ENCODE measurements around the gene URI1.
"Not testable (repeated sequence)": the region's sequence is repeated elsewhere in the genome, so short reads cannot be mapped to it uniquely, and the experiment has no call there.

Gene URI1

DNA sequence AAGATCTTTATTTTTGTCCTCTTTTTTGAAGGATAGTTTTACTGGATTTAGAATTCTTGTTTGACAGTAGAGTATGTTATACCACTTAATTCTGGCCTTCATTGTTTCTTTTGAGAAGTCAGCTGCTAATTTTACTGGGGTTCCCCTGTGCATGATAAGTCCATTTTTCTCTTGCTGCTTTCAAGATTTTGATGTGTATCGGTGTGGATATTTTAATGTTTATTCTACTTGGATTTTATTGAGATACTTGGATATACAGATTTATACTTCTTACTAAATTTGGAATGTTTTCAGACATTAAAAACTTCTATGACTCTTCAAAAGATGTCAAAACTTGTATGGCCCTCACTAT, 86.9 kb downstream of the URI1 start:
- CTCF ChIA-PET: interaction anchor here (1.6 to 1.7 kb wide), 2 partner anchors 17 to 53 kb away, joined by 4 to 5 read pairs; no protein-coding TSS in a partner anchor

DNA sequence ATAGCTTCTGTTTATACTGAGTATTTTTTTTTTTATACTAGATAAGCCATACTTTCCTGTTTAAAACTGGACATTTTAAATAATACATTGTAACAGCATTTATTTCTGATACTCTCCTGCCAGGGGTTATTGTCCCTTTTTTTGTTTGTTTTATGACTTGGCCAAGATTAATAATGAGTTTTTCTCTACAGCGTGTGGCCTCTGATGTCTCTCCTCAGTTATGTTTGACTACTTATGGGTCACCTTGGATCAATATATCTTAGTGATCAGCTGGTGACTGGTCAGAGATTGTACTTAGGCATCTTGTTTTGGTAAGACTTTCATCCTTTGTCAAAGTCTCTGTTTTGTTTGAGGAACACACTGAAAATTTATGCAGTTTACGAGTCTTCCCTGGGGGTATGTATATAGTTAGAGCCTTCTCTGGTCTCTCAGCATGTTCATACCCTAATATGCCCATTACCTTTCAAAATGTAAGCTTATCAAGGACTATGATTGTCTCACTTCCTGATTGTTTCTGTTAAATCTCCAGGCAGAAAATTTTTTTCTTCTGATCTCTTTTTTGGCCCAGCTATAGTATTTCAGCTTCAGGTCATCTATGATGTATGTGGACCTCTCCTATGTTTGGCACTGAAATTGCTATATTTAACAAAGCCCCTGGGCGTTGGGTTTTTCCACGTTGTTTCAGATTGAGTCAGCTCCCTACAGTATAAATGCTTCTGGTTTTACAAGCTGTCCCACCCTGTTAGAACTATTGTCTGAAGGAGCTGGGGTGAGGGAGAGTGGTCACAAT, 87.9 kb downstream of the URI1 start:
- DNase-seq (ENCODE audit: extremely low spot score): peak; percentile 30
- TF ChIP-seq, protein P1, sequence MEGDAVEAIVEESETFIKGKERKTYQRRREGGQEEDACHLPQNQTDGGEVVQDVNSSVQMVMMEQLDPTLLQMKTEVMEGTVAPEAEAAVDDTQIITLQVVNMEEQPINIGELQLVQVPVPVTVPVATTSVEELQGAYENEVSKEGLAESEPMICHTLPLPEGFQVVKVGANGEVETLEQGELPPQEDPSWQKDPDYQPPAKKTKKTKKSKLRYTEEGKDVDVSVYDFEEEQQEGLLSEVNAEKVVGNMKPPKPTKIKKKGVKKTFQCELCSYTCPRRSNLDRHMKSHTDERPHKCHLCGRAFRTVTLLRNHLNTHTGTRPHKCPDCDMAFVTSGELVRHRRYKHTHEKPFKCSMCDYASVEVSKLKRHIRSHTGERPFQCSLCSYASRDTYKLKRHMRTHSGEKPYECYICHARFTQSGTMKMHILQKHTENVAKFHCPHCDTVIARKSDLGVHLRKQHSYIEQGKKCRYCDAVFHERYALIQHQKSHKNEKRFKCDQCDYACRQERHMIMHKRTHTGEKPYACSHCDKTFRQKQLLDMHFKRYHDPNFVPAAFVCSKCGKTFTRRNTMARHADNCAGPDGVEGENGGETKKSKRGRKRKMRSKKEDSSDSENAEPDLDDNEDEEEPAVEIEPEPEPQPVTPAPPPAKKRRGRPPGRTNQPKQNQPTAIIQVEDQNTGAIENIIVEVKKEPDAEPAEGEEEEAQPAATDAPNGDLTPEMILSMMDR (IDR thresholded peaks at IDR 0.05; ENCODE audit: control extremely low read depth, extremely low read depth, low read depth, missing control alignments): no peak
- CTCF ChIA-PET: interaction anchor here (1.4 to 1.7 kb wide), 4 partner anchors 16 to 54 kb away, joined by 3 to 5 read pairs (median 4); no protein-coding TSS in a partner anchor
- POLR2A ChIA-PET: interaction anchor here (0.6 kb wide), 1 partner anchor 21 kb away, joined by 3 read pairs; no protein-coding TSS in a partner anchor

More for the DNA sequence above, 86.9 kb downstream of the URI1 start:
- DNase-seq (ENCODE audit: extremely low spot score): no peak
- TF ChIP-seq, protein P1 (IDR thresholded peaks at IDR 0.05; ENCODE audit: control extremely low read depth, extremely low read depth, low read depth, missing control alignments): no peak
- POLR2A ChIA-PET: no interaction called here

DNA sequence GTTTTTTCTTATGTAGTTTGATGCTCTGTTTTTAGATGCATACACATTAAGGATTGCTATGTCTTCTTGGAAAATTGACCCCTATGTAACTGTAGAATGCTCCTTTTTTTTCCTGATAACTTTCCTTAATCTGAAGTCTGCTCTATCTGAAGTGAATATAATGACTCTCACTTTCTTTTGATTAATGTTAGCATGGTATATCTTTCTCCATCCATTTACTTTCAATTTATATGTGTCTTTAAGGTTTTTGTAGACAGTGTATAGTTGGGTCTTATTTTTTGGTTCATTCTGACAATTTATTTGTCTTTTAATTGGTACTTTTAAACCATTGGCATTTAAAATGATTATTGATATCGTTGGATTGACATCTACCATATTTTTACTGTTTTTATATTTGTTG, 92.3 kb downstream of the URI1 start:
- TF ChIP-seq, protein P1 (IDR thresholded peaks at IDR 0.05; ENCODE audit: control extremely low read depth, extremely low read depth, low read depth, missing control alignments): no peak
- POLR2A ChIA-PET: no interaction called here
- CTCF ChIA-PET: interaction anchor here (1.3 to 1.4 kb wide), 2 partner anchors 8 to 23 kb away, joined by 3 to 5 read pairs; no protein-coding TSS in a partner anchor
- DNase-seq (ENCODE audit: extremely low spot score): no peak

DNA sequence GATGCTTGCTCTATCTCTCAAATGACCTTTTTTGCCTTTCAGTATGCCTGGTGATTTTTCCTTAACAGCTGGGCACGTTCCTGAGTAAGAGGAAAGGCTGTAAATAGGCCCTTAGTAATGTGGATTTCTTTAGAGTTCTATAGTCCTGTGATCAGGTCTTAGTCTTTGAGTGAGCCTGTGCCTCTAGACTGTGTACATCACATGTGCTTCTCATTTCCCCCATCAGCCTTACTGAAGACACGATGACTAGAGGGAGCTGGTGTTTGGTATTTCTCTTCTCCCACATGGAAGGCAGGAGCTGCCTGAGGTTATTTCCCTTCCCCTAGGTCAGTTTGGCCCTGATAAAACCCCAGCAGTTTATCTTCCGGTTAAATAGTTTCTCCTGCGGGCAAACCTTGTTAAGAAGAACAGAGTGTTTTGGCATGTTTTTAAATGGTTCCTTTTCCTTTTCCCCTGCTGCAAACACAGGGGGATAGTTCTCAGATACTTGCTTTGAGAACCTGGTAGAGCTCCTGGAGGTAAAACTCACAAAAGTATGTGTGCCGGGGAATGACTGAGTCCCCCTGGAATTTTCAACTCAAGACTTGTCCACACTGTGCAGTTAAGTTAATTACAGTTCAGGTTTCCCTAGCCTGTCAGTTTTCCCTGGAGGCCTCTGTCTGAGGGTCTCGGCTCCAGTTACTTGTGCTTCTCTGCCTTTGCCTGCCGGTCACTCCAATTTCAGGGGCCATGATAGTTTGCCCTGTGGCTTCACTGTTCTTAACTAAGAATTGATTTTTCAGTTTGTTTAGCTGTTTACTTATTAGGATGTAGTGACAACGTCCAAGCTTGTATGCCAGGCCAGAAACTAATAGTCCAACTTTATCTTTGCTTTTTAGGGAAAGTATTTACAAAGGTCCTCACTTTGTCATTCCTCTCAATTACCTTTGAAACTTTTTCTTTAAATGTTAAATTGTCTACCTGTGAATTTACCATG, 94.4 kb downstream of the URI1 start:
- DNase-seq (ENCODE audit: extremely low spot score): no peak
- CTCF ChIA-PET: interaction anchor here (2.6 kb wide), 1 partner anchor 10 kb away, joined by 11 read pairs; no protein-coding TSS in a partner anchor
- POLR2A ChIA-PET: no interaction called here
- TF ChIP-seq, protein P1 (IDR thresholded peaks at IDR 0.05; ENCODE audit: control extremely low read depth, extremely low read depth, low read depth, missing control alignments): no peak

DNA sequence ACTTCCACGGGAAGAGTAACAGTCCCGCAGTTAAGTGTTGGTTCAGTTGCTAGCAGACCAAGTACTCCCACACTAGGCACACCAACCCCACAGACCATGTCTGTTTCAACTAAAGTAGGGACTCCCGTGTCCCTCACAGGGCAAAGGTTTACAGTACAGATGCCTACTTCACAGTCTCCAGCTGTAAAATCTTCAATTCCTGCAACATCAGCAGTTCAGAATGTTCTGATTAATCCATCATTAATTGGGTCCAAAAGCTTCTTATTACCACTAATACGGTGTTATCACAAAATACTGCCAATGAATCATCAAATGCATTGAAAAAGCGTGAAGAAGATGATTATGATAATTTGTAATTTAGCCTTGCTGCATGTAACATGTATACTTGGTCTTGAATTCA, 95.8 kb downstream of the URI1 start:
- DNase-seq (ENCODE audit: extremely low spot score): no peak
- TF ChIP-seq, protein P1 (IDR thresholded peaks at IDR 0.05; ENCODE audit: control extremely low read depth, extremely low read depth, low read depth, missing control alignments): no peak
- ChIA-PET POLR2A (no interaction called here), CTCF (interaction anchor here (2.6 kb wide), 1 partner anchor 8 kb away, joined by 11 read pairs; no protein-coding TSS in a partner anchor)

DNA sequence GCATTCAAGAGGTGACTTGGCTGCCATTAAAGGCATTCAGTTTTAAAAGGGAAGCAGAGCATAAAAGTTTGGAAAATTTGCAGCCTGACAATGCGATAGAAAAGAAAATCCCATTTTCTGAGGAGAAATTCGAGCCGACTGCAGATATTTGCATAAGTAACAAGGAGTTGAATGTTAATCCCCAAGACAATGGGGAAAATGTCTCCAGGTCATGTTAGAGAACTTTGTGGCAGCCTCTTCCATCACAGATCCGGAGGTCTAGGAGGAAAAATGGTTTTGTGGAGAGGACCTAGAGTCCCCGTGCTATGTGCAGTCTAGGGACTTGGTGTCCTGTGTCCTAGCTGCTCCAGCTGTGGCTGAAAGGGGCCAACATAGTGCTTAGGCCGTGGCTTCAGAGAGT, 99.9 kb downstream of the URI1 start:
- DNase-seq (ENCODE audit: extremely low spot score); POLR2A ChIA-PET: not testable (repeated sequence)
- CTCF ChIA-PET: interaction anchor here (0.9 to 1.0 kb wide), 2 partner anchors 8 to 12 kb away, joined by 3 to 5 read pairs; no protein-coding TSS in a partner anchor

DNA sequence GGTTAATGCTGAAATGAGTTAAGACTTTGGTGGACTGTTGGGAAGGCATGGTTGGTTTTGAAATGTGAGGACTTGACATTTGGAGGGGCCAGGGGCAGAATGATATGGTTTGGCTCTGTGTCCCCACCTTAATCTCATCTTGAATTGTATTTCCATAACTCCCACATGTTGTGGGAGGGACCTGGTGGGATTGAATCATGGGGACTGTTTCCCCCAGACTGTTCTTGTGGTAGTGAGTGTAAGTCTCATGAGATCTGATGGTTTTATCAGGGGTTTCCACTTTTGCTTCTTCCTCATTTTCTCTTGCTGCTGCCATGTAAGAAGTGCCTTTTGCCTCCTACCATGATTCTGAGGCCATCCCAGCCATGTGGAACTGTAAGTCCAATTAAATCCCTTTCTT, 101.0 kb downstream of the URI1 start:
- CTCF ChIA-PET: interaction anchor here (0.6 to 1.5 kb wide), 4 partner anchors 9 to 79 kb away, joined by 3 to 5 read pairs (median 3); no protein-coding TSS in a partner anchor
- DNase-seq (ENCODE audit: extremely low spot score); POLR2A ChIA-PET: not testable (repeated sequence)

Data from GM10248 (cell line).